NCI-H524 (cell line): ENCODE measurements around the gene RASGEF1B.

Experiments used
- DNase-seq, 2 experiments: peaks; one replicate each; lab custom pipeline; 2025; lab: John Stamatoyannopoulos, UW

The RASGEF1B gene

GRCh38 chr4:81465406-81466340 lies 6.0 kb downstream of the RASGEF1B start:
- peak; percentile 16 to 58 for DNase-seq

- DNase-seq, result no peak
Measured at GRCh38 chr4:81460834-81461233, 10.9 kb downstream of the RASGEF1B start.

DNA sequence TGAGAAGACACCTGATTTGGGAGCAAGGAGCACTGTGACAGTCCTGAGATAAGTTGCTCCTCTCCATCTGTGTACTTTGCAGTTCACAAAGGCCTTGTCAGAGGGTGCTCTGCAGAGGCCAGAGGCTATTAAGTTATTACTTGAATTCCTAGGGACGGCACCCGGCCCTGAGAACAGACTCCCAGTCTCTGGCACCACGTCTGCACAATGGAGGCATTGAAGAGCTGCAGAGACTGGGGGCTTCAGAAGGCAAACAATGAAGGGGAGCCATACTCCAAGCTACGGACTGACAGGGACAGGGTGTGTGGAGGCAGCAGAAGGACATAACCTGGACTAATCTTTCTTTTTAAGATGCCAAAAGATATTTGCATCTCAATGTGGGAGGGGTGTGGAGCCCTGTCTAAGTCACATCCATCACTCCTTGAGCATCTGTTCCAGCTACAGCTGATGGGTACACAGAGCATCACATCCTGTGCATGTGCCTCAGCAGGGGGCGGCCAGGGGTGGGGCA lies 11.5 kb downstream of the RASGEF1B start:
- peak in 1 of 2 experiments; percentile 50 for DNase-seq

DNA sequence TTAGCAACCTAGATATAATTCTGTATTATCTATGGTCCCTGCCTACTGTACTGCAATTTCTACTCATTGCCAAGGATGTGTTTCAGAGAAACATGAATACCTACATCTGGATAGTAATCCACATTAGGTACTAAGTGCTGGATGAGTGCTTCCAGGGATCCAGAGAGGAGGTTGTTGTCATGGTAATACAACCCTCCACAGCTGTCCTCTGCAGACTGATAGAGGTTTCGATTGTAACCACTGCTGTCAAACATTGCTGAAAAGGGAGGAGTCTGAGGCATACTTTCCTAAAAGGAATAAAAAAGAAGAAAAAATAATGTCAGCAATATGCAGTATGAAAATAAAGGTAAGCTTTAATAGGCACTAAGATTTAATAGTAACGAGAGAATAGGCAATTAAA lies 12.5 kb downstream of the RASGEF1B start:
- peak; percentile 19 to 76 for DNase-seq

DNA sequence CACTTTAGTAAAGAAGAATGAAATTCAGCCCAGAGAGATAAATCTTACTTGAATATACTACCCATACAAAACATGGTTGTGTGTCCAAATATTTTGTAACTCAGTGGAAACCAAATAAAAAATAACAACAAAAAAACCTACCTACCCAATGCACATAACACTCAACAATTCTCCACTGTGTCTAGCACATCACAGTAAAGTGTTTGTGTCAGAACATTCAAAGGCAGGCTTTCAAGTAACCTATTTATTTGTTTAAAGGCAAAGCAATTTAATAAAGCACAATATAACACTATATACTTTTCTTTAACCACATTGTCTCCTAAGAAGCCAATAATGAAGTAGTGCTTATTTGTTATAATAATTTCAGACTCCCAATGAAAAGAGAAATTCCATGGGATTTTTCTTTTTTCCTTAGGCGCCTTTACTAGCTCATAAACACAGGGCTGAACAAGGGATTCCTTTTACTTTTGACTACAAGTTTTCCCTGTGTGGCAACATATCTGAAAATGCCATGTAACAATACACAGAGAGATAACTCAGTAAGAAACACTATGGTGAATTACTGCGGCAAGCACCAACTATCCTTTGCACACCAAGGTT lies 13.7 kb downstream of the RASGEF1B start:
- DNase-seq, result no peak

GRCh38 chr4:81457345-81457744 lies 14.4 kb downstream of the RASGEF1B start:
- DNase-seq, result no peak

DNA sequence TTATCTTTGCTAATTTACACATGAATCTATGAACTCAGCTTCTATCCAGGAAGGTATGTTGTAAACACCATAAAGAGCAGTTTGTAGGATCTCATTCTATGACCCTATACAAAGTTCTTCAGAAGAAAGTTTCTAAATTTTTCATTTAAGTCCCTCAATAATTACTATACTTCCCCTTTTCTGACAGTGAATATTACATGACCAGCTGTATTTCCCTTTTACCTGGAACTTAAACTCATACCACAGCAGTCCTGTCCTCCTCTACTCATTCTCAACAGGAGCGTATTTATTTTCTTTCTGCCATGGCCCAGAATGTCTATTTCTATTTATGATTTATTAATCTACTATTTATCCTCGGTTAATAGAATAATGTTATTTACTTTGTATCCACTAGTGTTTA lies 15.8 kb downstream of the RASGEF1B start:
- DNase-seq, result no peak

GRCh38 chr4:81454948-81455347 lies 16.8 kb downstream of the RASGEF1B start:
- no peak for DNase-seq

GRCh38 chr4:81454499-81454898 lies 17.2 kb downstream of the RASGEF1B start:
- DNase-seq, result no peak

DNA sequence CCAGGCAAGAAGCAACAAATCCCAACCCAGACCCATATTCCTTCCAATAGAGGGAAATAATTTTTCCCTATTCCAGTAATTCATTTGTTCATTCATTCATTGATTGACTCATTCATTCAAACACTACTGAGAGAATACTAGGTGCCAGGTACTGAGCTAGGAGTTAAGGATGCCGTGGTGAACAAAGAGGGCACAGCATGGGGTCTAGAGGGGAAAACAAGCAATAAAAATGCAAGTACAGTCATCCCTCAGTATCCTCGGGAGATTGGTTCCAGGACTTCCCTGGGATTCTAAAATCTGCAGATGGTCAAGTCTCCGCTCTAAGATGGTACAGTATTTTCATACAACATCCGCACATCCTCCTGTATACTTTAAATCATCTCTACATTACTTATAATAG lies 18.7 kb downstream of the RASGEF1B start:
- no peak for DNase-seq

- no peak for DNase-seq
Measured at GRCh38 chr4:81452452-81453006, 19.2 kb downstream of the RASGEF1B start.

- no peak for DNase-seq
Measured at GRCh38 chr4:81449015-81449414, 22.7 kb downstream of the RASGEF1B start.

DNA sequence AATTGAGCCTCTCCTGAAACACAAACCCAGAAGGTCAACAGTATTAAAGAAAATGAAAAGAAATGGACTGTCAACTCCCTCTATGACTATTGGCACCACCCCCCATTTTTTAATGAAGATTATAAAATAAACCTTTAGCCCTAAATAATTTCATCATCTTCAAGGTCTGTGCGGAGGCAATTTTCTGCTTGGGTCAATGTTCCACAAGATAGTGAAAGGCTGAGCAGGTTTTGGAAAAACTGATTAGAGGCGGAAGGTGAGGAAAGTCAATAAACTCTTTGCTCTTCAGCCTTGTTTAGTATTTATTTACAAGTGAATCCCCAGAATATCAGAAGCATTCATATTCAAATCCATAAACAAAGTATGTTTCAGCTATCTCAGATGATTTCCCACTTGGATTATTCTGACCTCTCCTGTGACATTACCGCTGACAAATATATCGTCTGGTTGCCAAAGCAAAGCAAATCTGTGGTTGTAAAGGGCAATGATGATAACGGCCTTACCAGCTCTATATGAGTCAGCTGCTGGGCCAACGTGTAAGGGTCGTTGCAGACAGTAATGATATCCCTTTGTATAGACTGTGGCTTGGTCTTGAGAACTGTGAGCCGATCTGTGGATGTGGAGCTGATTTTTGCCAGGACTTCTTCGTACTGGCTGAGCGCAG lies 24.0 kb downstream of the RASGEF1B start:
- DNase-seq, result no peak

- no peak for DNase-seq
Measured at GRCh38 chr4:81446634-81447033, 25.1 kb downstream of the RASGEF1B start.

GRCh38 chr4:81445196-81445595 lies 26.5 kb downstream of the RASGEF1B start:
- no peak for DNase-seq

GRCh38 chr4:81442484-81443085 lies 29.1 kb downstream of the RASGEF1B start:
- DNase-seq, result no peak

DNA sequence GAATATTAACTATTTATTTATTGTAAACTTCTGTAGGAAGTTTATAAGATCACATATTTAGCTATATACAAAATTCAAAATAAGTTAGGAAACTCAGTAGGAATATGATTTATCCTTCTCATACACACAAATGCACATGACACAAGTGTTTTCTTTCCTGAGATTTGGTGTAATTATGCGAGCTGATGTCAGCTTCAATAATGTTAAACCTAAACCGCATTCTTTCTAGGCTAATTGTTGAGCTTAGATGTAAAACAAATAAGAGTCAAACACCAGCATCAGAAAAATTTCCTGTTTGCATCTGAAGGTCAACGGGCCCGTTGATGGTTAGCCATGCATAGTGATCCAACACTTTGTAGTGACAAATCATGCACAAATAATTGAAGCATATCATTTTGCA lies 30.8 kb downstream of the RASGEF1B start:
- DNase-seq, result no peak

DNA sequence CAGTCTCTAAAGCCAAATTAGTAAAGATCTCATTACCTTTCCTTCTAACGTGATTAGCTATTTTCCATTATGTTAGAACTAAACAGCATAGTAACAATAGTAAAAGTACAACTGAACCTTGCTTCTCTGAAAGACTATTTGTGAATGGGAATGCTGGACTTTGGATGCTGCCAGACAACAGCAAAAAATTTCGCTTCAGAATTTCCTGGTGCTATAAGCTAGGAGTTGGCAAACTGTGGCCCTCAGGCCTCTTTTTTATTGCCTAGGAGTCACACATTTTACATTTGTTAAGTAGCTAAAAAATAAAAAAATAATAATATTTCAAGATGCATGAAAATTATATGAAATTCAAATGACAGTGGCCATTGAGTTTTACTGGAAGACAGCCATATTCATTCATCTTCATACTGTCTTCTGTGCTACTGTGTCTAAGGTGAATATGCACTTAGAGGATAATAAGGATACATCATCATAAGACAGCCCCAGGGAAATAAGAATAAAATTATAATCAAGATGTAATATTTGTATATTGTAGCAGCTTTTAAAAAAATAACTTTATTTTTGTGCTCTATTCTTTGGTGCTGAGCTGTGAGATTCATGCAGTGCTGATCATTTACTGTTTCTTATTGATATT lies 34.6 kb downstream of the RASGEF1B start:
- no peak for DNase-seq

DNA sequence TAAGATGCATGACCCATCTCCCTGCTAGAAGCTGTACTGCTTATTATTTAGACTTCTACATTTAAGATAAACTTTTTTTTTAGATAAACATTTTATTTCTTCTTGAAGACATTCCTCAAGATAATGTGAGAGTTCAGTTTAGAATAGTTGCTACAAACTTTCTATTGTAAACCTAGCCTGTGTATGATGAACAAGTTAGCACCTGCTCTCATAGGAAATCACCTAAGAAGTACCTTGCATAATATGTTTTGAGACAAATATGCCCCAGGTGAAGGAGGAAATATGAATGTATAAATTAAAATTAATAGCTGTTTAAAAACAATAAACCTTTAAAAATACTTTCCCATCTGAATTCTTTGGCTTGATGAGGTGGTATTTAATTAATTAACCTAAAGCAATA lies 35.6 kb downstream of the RASGEF1B start:
- DNase-seq, result no peak

GRCh38 chr4:81432825-81433224 lies 38.9 kb downstream of the RASGEF1B start:
- no peak for DNase-seq

DNA sequence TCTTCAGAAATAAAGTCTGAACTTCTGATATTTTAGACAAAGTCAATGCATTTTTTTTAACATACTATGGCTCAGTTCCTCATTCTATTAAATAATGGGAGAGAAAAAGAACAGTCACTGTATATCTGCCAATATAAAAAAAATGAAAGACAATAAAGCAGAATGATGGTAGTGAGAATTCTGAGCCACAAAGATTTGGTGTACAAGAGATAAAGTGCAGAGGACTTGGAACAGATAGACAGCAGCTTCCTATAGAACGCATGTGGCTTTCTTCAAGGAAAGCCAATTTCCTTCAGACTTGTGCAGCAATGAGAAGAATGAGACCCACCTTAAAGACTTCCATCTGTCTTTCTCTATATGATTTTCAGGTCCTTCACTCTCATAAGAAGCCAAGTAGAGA lies 39.7 kb downstream of the RASGEF1B start:
- DNase-seq, result no peak
